GM19238 (cell line): Measurements from ENCODE around the gene EVA1C.
"Not testable (repeated sequence)": the region's sequence is repeated elsewhere in the genome, so short reads cannot be mapped to it uniquely, and the experiment has no call there.

Source experiments
- DNase-seq: peaks from one replicate; pipeline ENCODE4 v3.0.0; 2011; ENCODE audit warnings: low spot score; ENCODE audit not compliant: insufficient read length

The EVA1C gene

DNA sequence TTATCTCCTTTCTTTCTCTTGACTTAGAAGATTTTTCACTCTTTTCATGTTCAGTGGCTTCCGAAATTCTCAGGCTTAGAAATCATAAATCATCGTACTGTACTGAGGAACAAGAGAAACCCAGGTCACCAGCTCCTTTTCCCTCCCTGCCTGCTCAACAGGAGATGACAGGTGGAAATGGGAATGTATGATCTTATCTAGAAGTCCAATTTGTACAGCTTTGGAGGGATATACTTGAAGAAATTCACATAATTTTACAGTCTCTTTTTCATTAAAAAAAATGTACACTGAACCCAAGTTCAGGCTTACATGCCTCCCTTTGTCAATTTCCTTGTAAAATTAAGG, 11.7 kb downstream of the EVA1C start:
- DNase-seq: no peak

DNA sequence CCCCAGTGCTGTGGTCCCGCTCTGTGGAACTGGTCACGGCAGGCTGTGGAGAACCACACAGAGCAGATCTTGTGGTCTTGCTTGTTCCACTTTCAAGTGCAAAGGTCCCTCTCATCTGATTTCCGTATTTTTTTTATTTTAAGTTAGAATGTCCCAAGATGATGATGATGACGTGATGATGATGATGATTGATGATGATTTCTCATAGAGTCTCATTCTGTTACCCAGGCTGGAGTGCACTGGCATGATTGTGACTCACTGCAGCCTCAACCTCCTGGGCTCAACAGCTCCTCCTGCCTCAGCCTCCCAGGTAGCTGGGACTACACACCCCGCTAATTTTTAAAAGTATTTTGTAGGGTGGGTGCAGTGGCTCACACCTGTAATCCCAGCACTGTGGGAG, 12.2 kb downstream of the EVA1C start:
- no peak for DNase-seq

GRCh38 chr21:32425628-32426027, 13.1 kb downstream of the EVA1C start:
- DNase-seq: no peak

DNA sequence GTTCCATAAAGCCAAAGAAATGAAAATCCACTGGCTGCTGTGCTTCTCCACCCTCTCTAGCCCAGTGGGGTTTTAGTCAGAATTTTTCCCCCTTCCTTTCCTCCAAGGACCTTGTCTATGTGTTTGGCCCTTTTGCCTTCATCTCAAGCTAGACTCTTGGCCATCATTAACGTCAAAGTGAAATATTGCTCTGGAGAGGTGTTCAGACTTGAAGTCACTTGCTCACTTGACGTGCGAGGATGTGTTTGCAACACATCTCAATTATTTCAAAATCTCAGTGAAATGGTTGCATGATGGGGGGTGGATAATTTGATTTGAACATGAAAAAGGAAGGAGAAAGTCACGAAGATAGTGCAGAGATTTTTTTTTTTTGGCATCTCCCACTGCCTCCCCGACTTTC, 13.6 kb downstream of the EVA1C start:
- no peak for DNase-seq

DNA sequence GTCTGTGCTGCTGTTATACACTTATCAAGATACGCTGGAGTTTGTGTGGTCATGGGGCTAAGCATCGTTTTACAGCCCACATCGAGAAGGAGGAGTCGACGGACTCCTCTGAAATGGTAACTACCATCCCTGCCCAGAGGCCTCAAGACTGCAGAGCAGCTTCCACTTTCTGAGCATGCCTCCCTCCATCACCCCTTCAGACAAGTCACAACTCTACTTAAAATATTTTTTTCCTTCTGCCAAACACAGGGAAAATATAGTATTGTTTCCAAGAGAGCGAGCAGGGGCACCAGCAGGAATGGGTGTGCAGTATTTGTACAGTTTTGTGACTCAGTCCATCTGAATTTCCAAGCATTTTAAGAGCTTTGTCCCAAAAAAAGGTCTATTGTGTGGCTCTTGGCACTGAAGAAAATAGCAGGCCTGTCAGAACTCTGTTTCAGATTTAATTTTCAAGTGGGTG, 14.1 kb downstream of the EVA1C start:
- no peak for DNase-seq

DNA sequence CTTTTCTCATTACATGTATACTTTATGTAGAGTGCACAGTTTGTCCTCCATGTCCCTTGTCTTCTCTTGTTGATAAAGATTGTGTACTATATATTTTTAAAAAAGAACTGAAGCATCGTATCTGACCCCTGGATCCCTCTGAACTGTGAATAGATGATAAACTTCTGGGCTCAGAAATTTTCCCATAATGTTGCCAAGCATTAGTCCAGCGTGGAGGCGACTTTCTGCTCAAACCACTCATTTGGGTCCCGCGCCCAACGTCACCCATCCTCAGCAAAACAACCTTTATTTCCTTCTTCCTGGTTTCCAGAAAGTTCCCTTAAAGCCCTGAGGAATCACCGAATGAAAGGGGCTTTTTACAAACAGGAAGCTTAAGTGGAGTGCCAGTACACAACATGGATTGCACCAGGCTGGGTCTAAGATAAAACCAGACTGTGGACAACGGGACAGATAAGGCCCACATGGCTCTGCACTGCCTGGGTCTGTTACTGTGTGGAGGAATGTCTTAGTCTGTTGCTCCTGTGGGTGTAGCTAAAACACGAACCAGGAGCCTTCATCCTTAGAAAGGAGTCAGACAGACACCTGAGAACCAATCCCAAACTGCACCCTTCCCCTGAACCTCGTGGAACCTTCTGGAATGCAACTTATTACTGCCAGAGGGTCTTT, 15.6 kb downstream of the EVA1C start:
- no peak for DNase-seq

DNA sequence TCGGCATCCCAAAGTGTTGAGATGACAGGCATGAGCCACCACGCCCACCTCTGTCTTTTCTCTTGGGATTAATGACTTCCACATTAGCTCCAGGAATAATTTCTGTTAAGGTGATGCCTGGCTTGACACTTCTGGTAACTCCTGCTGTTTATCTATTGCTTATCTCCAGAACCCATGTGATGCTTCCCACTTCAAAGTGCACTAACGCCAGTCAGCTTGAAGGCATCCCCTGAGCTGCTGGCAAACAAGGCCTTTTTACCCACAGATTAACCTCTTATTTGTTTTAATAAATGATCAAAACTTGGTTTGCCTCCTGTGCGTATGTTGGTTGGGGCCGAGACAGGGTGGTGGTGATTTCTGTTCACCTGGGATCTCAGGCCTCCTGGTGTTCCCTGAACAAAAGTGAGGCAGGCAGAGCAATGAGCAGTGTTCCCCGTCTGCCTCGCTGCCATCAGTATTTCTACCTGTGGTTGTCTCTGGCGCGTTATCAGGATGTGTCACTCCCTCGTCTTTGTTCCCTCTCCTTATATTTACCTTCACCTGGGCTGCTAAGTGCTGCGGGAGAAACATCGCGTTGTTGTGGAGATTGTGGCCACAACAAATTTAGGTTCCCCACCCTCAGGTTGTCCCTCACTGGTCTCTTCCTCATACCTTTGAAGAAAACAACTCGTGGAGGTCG, 20.6 kb downstream of the EVA1C start:
- DNase-seq: not testable (repeated sequence)

- no peak for DNase-seq
These were observed 25.2 kb downstream of the EVA1C start for GRCh38 chr21:32437729-32438128.

DNA sequence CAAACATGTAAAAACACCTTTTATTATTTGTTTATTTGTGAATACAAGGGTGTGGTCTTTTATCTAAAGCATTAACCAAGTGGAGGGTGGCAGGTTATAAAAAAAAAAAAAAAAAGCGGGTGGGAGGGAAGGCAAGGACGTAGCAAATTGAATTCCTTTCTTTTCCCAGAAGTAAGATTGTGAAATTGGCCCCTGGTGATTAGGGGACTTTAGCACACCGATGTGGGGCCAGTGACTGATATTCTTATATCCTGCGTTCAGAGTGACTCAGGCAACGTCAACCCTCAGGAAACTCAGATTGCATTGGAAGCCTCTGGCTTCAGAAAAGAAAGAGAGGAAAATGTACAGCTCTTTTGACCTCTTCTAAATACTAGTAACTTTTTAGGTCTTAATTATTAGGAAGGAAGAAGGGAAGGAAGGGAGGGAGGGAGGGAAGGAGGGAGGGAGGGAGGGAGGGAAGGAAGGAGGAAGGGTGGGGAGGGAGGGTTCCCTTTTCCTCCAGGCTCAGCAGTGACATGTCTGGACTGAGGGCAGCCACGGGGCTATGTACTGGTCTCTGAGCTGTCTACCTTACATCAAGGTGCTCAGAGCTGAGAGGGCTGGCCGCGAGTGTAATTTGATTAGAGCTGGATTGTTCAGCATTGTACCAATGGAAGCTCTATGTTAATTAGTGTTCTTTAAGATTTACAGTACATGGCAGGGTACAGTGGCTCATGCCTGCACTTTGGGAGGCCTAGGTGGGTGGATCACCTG, 30.2 kb downstream of the EVA1C start:
- DNase-seq: no peak

DNA sequence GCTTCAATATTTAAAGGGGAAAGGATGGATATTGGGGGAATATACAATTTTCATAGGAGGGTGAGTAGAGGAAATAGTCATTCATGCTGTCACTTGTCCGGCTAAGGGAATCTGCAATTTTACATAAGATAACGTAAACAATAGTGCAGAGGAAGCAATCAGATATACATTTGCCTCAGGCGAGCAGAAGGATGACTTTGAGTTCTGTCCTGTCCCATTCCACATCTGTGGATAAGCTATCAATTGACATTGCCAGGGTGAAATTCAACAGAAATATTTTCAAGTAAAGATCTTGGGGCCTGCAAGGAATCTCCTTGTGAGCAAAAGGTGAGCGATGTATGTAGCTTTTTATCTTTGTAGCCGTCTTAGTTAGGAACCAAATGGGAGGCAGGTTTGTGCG, 32.6 kb downstream of the EVA1C start:
- no peak for DNase-seq

DNA sequence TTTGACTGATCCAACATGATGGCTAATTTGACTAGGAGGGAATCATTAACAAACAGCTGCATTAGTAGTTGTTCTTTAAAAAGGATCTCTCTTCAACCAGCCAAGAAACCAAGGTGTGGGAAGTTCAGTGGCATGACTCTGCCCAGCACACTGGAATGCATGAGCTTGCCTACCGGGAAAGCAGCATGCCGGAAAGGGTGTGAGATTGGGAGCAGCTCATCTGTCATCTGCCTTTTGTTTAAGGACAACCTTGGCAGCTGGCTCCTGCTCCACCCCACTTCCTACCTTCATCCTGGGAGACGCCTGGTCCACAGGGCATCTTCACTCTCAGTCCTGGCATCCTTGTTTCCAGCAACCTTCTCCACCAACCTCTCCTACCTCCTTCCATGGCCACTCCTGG, 33.9 kb downstream of the EVA1C start:
- not testable (repeated sequence) for DNase-seq

GRCh38 chr21:32447224-32447623, 34.7 kb downstream of the EVA1C start:
- DNase-seq: no peak

DNA sequence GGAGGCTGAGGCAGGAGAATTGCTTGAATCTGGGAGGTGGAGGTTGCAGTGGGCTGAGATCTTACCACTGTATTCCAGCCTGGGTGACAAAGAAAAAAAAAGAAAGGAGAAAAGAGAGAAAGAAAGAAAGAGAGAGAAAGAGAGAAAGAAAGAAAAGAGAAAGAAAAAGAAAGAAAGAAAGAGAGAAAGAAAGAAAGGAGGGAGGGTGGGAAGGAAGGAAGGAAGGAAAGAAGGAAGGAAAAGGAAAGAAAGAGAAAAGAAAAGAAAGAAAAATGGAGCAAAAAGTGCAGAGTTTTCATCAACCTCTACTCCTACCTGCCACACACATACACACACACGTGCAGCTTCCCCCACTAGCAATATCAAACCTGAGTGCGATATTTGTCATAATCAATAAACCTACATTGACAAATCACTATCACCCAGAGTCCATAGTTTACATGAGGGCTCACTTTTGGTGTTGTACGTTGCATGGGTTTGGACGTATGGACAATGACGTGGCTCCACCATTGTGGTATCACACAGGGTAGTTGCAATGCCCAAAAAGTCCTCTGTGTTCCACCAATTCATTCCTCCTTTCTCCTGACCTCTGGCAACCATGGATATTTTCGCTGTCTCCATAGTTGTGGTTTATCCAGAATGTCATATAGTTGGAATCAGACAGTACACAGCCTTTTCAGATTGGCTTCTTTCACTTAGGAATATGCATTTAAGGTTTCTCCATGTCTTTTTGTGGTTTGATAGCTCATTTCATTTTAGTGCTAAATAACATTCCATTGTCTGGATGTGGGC, 36.5 kb downstream of the EVA1C start:
- no peak for DNase-seq

GRCh38 chr21:32450881-32451701, 38.6 kb downstream of the EVA1C start:
- DNase-seq: not testable (repeated sequence)

- DNase-seq: not testable (repeated sequence)
These were observed 39.7 kb downstream of the EVA1C start for GRCh38 chr21:32452191-32452590.

DNA sequence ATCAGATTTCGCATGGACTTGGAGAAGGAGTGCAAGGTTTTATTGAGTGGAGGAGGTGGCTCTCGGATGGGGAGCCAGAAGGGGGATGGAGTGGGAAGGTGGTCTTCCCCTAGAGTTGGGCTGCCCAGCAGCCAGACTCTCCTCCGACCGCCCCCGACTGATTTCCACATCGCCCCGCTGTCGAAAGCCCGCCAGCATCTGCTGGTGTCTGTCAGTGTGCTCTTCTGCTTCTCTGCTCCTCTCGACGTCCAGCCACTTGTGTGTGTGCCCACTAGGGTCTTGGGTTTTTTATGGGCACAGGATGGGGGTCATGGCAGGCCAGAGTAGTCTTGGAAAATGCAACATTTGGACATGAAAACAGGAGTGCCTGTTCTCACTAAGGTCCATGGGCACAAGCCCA, 40.1 kb downstream of the EVA1C start:
- no peak for DNase-seq

- no peak for DNase-seq
These were observed 43.0 kb downstream of the EVA1C start for GRCh38 chr21:32455548-32455947.

DNA sequence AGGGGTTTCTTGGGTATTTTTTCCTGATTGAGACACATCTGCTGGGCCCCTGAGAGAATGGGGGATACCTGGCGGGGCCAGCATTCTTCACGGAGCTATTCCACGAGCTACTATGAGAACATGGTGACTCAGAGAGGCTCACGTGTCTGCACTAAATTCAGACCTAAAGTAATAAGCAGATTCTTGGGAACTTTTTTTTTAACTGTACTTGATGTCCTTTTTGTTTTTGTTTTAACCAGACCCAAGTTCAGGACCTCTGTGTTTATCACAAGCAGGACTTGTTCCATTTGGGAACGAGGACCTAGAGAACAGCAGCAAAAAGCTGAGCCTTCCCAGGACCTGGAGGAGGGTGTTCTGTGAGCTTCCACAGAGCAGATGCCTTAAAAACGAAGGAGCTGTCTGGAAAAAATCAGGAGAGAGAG, 44.0 kb downstream of the EVA1C start:
- no peak for DNase-seq

DNA sequence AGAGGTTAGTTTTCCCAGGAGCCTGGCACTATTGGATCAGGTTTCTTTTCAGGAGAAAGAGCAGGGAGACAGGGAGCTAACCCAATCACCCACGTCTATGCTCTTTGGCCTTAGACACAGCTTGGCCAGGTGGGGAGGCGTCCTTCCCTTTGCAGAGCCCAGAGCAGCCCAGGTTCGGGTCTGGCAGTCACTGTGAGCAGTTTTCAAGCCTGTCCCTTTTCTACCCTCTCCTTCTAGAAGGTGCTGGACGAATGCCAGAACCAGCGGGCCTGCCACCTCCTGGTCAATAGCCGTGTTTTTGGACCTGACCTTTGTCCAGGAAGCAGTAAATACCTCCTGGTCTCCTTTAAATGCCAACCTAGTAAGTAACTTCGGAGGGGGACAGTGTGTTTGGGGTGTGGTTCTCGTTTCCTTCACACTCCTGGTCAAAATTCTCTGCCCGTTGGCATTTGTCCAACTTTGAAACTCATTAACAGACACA, 44.9 kb downstream of the EVA1C start:
- no peak for DNase-seq

DNA sequence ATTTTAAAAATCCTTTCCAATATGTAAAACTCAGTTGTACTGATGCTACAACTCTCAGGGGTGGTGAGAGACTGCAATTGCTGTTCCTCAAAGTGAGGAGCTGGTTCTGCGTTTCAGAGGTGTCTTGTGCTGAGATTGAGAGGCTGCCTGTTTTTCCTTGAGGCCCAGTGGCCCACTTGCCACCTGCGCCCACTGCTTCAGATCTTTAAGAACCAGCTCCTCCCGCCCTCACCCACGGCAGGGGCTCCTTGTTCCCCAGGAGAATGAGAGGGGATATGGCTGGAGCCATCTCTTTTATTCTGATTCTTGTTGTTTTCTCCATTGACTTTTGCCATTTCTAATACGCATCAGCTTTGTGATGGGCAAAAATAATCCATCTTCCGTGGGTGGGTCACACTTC, 45.5 kb downstream of the EVA1C start:
- DNase-seq: no peak

DNA sequence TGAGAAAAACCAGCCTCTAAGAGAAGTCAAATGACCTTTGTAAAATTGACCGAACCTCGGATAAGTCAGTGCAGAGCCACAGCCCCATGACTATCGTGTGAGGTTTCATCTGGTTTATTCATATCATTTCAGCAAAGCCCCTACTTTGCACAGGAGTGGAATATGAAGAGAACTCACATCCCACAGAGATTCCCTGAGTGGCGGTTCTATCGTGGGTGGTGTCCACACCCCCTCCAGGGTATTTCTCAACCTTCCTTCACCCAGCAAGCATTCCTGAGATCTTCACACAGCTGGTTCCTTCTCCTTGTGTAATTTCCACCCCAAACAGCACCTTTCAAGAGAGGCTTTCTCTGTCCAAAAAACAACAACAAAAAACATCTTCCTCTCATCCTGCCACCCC, 47.5 kb downstream of the EVA1C start:
- DNase-seq: no peak
